Stomach smooth muscle (tissue), 2 donors: ENCODE measurements around the gene CKLF.
"Not testable (repeated sequence)": the region's sequence is repeated elsewhere in the genome, so short reads cannot be mapped to it uniquely, and the experiment has no call there.

ENCODE experiments used
- H3K27ac ChIP-seq: one replicate; pipeline ENCODE4 v1.7.0; 2013; ENCODE audit warnings: mild to moderate bottlenecking, low read length, inconsistent platforms
- H3K27me3 ChIP-seq, 2 donors: one replicate each; pipeline ENCODE4 v1.7.0; 2013; ENCODE audit warnings: low read length in 2 of 2; ENCODE audit not compliant: insufficient read depth in 2 of 2, control insufficient read depth in 1 of 2
- H3K36me3 ChIP-seq, 2 donors: one replicate each; pipeline ENCODE4 v1.7.0; 2013; ENCODE audit warnings: low read length in 2 of 2; ENCODE audit not compliant: control insufficient read depth in 2 of 2, insufficient read depth in 2 of 2
- H3K4me1 ChIP-seq: one replicate; pipeline ENCODE4 v1.7.0; 2013; ENCODE audit warnings: low read length; ENCODE audit not compliant: control insufficient read depth, insufficient read depth
- H3K4me3 ChIP-seq, 2 donors: one replicate each; pipeline ENCODE4 v1.7.0; 2013; ENCODE audit warnings: low read length in 2 of 2
- H3K9ac ChIP-seq, 2 donors: one replicate each; pipeline ENCODE4 v1.7.0; 2013; ENCODE audit warnings: low read length in 2 of 2, mild to moderate bottlenecking in 1 of 2
- H3K9me3 ChIP-seq, 2 donors: one replicate each; pipeline ENCODE4 v1.7.0; 2013; ENCODE audit warnings: low read length in 2 of 2; ENCODE audit not compliant: control insufficient read depth in 2 of 2
- donor health status: healthy.
- donor health status: Pancreatic carcinoma.

Gene CKLF

GRCh38 chr16:66511602-66512271 lies 40.6 kb upstream of the CKLF start:
- Histone ChIP-seq H3K27ac (peak overlapping the region; percentile 18), H3K4me1 (peaks cover 35% of the 10 kb centered on the region), H3K9me3 (no peaks in the 10 kb centered on the region), H3K36me3 (peaks cover 16 to 23% of the 10 kb centered on the region in 2 donors), H3K27me3 (no peaks in the 10 kb centered on the region), H3K4me3 (no peak overlapping the region), H3K9ac (no peak overlapping the region)

DNA sequence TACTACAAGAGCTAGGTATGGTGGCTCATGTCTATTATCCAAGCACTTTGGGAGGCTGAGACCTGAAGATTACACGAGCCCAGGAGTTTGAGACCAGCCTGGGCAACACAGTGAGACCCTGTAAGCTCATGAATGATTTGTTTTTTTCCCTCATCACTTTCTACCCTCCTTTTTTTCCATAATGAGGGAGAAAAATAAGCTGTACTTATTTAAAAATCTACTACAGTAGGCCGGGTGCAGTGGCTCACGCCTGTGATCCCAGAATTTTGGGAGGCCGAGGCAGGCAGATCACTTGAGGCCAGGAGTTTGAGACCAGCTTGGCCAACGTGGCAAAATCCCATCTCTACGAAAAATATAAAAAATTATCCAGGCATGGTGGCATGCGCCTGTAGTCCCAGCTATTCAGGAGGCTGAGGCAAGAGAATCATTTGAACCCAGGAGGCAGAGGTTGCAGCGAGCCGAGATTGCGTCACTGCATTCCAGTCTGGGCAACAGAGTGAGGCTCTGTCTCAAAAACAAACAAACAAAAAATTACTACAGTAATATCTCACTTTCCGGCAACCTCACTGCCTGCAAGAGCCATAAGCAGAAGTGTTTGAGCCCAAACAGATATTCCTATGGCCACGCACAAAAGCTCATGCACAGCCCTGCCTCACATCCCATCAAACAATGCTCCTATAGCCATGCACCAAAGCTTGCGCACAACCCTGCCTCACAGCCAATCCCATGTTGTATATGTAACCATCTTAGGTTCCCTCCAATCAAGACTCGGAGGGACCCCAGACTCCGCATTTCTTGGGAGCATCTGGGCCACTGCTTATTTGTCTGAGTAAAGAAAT lies 39.9 kb upstream of the CKLF start:
- no peak overlapping the region for H3K9ac ChIP-seq
- H3K4me1 ChIP-seq = peaks cover 43% of the 10 kb centered on the region
- no peaks in the 10 kb centered on the region for H3K27me3 ChIP-seq
- peaks cover 16 to 23% of the 10 kb centered on the region in 2 donors for H3K36me3 ChIP-seq
- no peaks in the 10 kb centered on the region for H3K9me3 ChIP-seq
- H3K4me3 ChIP-seq = no peak overlapping the region
- peak overlapping the region; percentile 6 for H3K27ac ChIP-seq

GRCh38 chr16:66513111-66513723 lies 39.2 kb upstream of the CKLF start:
- Histone ChIP-seq H3K27ac (peak overlapping the region; percentile 6), H3K36me3 (peaks cover 16 to 25% of the 10 kb centered on the region in 2 donors), H3K4me1 (peaks cover 50% of the 10 kb centered on the region)

GRCh38 chr16:66514391-66514790 lies 38.0 kb upstream of the CKLF start:
- H3K27ac ChIP-seq, H3K4me3 ChIP-seq, H3K9ac ChIP-seq, H3K27me3 ChIP-seq, H3K9me3 ChIP-seq: not testable (repeated sequence)
- Histone ChIP-seq H3K4me1 (peaks cover 50% of the 10 kb centered on the region), H3K36me3 (peaks cover 12 to 23% of the 10 kb centered on the region in 2 donors)

More at GRCh38 chr16:66513111-66513723, 39.2 kb upstream of the CKLF start:
- no peaks in the 10 kb centered on the region for H3K27me3 ChIP-seq
- H3K9ac ChIP-seq = no peak overlapping the region
- H3K4me3 ChIP-seq = no peak overlapping the region
- no peaks in the 10 kb centered on the region for H3K9me3 ChIP-seq

DNA sequence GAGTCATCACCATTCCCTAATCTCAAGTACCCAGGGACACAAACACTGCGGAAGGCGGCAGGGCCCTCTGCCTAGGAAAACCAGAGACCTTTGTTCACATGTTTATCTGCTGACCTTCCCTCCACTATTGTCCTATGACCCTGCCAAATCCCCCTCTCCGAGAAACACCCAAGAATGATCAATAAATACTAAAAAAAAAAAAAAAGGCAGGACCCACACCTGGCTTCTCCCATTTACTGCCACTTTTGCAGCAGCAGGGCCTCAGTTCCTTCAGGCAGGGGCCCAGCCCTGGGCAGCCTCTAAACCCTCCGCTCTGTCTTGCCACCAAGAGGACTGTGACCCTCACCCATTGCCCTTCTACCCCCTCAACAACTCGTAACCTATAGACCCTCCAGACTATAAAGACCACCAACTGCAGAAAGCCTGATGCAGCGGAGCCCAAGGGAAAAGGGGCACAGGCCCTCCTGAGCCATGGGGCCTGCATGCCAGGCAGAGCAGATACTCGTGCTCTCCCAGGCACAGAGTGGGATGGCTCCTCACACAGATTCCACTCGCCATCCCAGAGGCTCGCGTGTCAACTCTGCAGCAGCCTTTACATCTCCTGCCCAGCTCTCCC lies 37.3 kb upstream of the CKLF start:
- not testable (repeated sequence) for H3K9me3 ChIP-seq, H3K9ac ChIP-seq, H3K27ac ChIP-seq, H3K4me3 ChIP-seq, H3K27me3 ChIP-seq
- Histone ChIP-seq H3K4me1 (peaks cover 56% of the 10 kb centered on the region), H3K36me3 (peaks cover 12 to 25% of the 10 kb centered on the region in 2 donors)

DNA sequence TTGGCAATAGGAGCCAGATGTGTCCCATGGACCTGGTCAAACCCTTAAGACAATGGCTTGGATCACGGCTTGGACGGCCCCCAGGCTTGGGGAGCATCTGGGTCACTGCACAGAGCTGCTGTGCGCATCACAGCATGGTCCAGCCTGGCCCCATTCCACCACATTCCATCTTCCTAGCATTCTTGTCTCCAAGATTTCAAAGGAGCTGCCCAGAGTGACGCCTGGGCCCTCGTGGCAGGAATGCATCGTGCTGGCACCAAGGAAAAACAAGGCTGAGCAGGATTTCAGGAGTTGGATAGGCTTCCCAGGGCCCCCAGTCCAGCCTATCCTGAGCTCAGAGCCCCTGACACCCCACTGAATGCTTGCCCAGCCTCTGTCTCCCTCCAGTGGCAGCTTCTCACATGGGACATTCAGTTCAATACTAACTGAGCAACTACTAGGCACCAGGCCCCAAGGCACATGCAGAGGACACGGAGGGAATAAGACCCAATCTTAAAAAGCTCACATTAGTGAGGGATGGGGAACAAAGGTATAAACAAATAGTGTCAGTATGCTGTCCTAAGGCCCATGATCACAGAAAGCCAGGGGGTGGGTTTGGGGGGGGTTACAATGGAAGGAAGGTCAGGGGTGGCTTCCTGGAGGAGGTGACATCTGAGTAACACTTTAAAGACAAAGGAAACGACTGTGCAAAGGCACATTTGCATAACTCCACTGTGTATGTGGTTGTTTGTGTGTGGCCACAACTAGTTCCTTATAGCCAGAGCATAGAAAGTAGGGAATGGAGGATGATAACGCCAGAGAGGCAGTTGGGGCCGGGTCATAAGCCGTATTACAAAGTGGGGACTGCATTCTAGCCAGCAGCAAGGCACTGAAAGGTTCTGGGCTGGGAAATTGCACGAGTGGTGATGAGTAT lies 36.5 kb upstream of the CKLF start:
- peaks cover 55% of the 10 kb centered on the region for H3K4me1 ChIP-seq
- peak overlapping the region; percentile 92 for H3K27ac ChIP-seq
- no peaks in the 10 kb centered on the region for H3K9me3 ChIP-seq
- H3K27me3 ChIP-seq = no peaks in the 10 kb centered on the region
- peaks cover 12 to 27% of the 10 kb centered on the region in 2 donors for H3K36me3 ChIP-seq
- H3K9ac ChIP-seq = no peak overlapping the region
- H3K4me3 ChIP-seq = peak overlapping the region in 1 of 2 donors; percentile 58

- Histone ChIP-seq H3K36me3 (peaks cover 12 to 27% of the 10 kb centered on the region in 2 donors), H3K27me3 (no peaks in the 10 kb centered on the region), H3K9ac (no peak overlapping the region), H3K9me3 (no peaks in the 10 kb centered on the region), H3K4me3 (peak overlapping the region in 1 of 2 donors; percentile 58), H3K27ac (peak overlapping the region; percentile 92), H3K4me1 (peaks cover 53% of the 10 kb centered on the region)
Measured at GRCh38 chr16:66516509-66516807, 35.9 kb upstream of the CKLF start.

DNA sequence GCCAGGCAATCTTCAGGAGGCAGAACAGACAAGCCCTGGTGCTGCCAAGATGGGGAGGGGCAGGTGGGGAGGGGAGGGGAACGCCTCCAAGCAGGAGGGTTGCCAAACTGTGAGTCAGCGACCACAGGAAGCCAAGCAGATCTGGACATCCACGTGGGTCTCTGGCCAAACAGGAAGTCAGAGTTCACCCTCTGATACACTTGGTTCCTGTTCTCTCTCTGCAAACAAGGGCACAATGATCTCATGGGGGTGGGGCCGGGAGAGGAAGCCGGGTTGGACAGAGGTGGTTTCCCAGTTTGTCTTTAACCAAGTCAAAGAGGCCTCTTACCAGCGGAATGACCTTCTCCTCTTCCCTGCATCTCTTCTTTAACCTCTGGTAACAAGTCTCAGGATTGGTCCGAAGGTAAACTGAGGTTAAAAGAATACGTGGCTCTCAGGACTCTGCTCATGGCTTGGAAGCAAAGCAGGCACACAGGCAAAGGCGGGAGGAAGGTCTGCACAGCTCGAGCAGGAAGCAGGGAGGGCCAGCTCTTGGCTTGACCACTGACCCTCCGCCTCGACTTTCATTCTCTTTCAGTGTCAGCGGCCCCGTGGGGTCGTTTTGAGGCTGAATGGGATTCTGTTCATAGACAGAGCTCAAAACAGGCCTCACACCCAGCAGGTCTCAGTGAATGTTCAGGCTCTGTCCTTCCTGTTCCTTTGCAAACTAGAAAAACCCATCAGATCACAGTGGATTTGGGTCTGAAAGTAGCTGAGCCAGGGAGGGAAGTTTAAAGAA lies 35.4 kb upstream of the CKLF start:
- peak overlapping the region; percentile 92 for H3K27ac ChIP-seq
- no peaks in the 10 kb centered on the region for H3K27me3 ChIP-seq
- no peaks in the 10 kb centered on the region for H3K9me3 ChIP-seq
- peaks cover 52% of the 10 kb centered on the region for H3K4me1 ChIP-seq
- peak overlapping the region in 1 of 2 donors; percentile 58 for H3K4me3 ChIP-seq
- H3K9ac ChIP-seq = peak overlapping the region; percentile 29 to 51
- H3K36me3 ChIP-seq = peaks cover 12 to 27% of the 10 kb centered on the region in 2 donors

DNA sequence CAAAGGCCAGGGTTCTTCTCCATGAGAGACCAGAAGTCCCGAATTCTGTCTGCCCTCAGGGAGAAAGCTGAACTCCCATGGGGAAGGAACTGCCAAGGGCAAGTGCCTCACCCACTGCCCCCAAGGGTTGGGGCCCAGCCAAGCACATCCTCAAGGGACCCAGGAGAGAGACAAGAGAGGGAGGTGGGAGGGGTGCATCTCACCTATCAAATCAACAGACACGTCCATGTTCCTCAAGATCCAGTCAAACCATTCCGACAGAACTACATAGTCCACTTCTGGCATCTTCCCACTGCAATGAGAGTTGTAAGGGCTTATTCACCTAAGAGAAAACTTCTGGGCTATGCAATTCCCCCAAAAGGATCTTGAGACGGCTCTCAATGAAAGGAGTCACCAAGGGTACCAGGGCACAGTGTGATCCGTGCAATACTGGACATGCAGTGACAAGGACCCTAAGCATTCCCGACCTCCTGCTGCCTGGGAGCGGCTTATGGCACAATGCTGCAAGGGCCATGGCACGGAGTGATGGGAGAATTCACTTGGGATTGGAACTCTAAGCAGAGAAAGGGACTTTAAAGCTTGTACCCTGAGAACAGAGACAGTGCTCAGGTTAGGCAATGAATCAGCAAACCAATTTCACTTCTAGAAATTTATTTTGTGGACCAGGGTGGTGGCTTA lies 34.7 kb upstream of the CKLF start:
- H3K4me3 ChIP-seq = peak overlapping the region in 1 of 2 donors; percentile 58

More for the DNA sequence above, 34.7 kb upstream of the CKLF start:
- peaks cover 48% of the 10 kb centered on the region for H3K4me1 ChIP-seq
- H3K9ac ChIP-seq = peak overlapping the region; percentile 29 to 51
- H3K36me3 ChIP-seq = peaks cover 12 to 29% of the 10 kb centered on the region in 2 donors
- H3K27ac ChIP-seq = peak overlapping the region; percentile 92
- H3K27me3 ChIP-seq = no peaks in the 10 kb centered on the region
- H3K9me3 ChIP-seq = no peaks in the 10 kb centered on the region
